HL-60/S4 (cell line): ENCODE data around the gene FNBP1L.

Experiments used
- in situ Hi-C: fragments of 300-500 bp; cut with MboI; formaldehyde crosslinking; loops from 2 replicates; pipeline ENCODE4 v1.14.3; 2022; ENCODE audit warnings: low sequenced_read_pairs

Gene FNBP1L

DNA sequence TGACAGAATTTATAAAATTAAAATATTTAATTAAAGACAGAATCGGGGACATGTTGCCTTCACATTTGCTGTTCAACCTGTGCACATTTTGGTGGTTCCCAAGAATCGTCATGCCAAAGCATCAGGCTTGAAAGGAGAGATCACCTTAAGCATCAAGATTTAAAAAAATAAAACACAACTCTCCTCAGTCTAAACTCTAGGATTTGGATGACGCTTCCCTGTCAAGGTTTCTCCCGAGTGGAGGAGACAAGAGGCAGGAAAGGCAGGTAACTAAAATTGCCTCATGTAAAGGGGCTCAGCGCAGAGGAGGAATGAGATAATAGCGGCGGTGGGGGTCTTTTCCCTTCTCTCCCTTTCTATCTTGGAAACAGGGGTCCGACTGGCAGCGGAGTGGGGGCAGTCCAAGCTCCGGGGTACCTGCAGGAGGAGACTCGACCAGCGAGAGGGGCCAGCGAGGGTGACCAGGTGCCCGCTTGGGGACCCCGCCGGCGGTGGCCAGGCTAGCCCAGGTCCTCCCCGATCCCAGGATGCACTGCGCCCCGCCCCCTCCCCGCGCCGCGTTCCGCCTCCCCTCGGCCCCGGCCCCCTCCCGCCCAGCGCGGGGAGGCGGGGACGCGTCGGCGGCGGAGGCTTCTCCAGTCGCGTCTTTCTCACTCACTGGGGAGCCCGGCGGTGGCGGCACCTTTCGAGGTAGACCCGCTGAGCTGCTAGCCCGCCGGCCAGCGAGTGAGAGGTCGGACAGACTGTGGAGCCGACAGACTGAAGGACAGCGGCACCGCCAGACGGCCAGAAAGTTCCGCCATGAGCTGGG lies at the start of gene FNBP1L:
FNBP1L (plus strand) TSS at position 638 of the 811 bp plus-strand sequence; CDS start at position 802, 164 bp downstream.
- in situ Hi-C loops: loop anchor here (10.0 to 25.0 kb wide), 2 partner anchors 177 to 390 kb away; no protein-coding TSS in a partner anchor

DNA sequence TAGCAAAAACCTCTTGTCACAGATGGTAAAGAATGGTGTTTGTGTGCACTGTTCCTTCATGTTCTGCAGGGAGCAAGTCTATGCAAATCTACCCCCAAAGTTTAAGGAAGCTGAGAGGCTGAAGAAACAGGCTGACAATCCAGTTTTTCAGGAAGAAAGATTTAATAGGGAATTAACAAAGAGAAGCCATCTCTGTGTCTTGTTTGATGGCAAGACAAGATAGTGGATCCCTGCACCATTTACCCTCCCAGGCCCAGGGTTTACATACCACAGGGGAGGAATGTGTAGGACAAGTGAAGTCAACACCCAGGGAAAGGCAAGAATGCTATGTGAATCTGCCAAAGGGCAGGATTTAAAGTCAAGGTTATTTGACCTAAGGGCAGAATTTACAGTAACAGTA lies 48.1 kb upstream of the FNBP1L start:
- in situ Hi-C loops: no loop called here

DNA sequence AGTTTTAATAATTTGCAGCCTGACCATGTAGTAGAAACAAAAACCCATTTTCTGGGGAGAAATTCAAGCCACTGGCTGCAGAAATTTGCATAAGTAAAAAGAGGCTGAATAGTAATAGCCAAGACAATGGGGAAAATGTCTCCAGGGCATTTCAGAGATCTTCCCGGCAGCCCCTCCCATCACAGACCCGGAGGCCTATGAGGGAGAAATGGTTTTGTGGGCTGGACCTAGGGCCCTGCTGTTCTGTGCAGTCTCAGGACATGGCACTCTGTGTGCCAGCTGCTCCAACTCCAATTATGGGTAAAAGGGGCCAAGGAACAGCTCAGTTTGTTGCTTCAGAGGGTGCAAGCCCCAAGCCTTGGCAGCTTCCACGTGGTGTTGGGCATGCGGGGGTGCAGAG lies 39.7 kb upstream of the FNBP1L start:
- in situ Hi-C loops: no loop called here

DNA sequence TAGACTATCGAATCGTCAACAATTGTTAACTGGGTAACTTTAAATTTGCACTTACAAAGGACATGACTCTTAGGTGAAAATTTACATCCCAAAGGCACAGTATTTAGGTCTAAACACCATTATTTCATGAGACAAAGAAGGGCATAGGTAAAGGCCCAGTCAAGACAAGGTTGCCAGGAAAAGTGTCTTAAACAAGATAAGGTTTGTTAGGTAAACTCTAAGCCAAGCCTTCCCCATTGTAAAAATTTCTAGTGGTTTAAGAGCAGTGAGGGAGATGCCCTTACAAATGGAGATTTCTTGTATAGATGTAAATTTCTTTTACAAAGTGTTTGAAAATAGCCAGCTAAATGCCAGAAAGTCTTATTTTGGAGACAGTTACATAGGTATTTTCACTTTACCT lies 36.9 kb upstream of the FNBP1L start:
- in situ Hi-C loops: no loop called here

DNA sequence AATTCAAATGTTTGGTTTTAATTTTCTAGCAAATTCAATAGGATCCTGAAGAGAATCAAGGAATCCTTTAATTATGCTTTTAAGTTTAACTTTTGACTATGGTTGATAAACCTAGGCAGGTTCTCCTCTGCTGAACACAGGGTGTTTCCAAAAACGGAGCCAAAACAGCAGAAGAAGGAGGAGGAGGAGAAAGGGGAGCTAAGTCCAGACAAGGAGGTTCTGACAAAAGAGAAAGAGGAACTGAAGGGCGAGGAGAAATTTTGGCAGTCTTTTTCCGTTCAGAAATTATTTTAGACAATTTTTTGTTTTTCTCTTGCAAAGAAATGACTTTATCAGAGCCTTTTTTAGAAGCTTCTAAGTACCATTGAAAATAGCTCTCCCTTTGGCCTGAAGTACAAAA lies 33.2 kb upstream of the FNBP1L start:
- in situ Hi-C loops: no loop called here

DNA sequence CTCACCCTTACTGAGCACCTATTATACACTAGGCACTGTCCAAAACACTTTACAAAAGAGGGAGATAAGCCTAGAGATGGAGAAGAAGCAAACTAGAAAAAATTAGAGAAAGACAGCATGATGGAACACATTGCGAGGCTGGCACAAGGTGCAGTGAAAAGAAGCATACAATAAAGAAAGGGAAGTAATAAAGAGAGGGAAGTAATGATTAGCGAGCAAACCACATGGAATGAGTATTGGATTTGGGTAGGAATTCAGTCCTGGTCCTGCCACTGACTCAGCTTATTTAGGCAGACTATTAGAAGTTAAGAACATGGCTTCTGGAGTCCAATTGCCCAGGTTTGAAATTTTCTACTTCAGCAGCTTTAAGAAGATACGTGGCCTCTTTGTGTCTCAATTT lies 32.6 kb upstream of the FNBP1L start:
- in situ Hi-C loops: no loop called here

DNA sequence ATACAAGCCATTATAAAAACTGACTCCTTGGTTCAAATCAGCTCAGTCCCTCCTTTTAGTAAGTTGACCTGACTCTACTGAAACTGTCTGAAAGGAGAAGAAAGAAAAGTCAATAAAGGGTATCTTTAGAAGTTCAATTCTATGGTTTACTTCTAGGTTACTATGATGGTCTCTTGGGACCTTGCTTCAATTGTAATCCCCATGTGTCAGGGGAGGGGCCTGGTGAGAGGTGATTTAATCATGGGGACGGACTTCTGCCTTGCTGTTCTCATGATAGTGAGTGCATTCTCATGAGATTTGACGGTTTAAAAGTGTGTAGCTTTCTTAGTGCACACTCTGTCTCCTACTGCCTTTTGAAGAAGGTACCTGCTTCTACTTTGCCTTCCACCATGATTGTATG lies 31.7 kb upstream of the FNBP1L start:
- in situ Hi-C loops: no loop called here

DNA sequence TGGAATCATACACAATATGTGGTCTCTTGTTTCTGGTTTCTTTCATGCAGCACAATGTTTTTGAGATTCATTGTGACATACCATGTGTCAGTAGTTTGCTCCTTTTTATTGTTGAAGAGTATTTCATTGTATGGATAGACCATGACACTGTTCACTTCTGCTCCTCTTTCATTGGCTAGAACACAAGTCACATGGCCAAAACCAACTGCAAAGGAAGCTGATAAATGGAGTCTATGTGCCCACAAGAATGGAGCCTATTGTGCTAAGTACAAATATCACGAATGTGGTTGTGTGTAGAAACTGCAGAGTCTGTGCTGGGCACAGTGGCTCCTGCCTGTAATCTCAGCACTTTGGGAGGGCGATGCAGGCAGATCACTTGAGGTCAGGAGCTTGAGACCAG lies 28.6 kb upstream of the FNBP1L start:
- in situ Hi-C loops: no loop called here

DNA sequence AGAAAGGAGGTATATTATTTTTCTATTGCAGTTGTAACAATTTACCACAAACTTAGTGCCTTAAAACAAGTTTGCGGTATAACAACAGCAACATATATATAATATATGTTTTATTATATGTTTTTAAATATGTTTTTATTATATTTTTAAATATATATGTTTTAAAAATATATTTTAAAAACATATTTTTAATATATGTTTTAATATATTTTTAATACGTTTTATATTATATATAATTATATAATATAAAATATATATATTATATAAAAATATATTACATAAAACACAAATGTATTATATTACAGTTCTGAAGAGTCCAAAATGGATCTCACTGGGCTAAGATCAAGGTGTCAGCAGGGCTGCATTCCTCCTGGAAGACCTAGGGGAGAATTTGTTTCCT lies 27.5 kb upstream of the FNBP1L start:
- in situ Hi-C loops: loop anchor here (10.0 kb wide), 1 partner anchor 106 kb away; no protein-coding TSS in a partner anchor

DNA sequence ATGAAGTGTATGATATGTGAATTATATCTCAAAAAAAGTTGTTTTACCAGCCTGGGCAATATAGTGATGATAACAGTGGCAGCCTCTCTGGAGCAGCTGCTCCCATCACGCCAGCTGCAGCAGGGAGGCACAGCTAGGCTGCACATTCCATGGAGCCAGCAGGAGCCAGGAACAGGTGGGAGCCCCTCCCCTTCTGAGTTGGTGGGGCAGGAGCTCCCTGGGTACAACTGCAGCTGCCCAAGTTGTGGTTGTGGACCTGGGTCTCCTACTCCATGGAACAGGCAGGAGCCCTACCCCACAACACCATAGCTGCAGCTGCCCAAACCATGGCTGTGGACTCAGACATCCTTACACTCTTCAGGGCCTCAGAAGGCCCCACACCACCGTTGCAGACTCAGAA lies 21.7 kb upstream of the FNBP1L start:
- in situ Hi-C loops: loop anchor here (10.0 to 25.0 kb wide), 2 partner anchors 111 to 411 kb away; no protein-coding TSS in a partner anchor

DNA sequence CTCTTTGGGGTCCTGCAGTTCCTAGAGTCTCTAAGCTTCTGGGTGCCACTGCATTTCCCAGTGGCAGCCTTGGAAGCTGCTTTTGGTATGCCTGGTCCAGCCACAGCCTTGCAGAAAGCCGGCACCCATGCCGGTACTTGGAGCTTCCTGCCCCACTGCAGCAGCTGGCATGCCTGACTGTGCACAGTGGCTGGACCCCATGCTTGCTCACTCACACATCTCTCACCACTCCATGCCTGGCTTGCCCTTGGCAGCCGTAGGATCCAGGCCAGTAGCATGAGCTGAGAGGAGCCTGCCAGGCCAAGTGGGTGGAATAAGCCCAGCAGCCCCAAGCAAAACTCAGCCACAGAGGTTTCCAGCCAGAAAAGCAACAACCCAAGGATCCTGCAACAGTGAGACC lies 20.3 kb upstream of the FNBP1L start:
- in situ Hi-C loops: loop anchor here (10.0 to 25.0 kb wide), 2 partner anchors 113 to 410 kb away; no protein-coding TSS in a partner anchor

DNA sequence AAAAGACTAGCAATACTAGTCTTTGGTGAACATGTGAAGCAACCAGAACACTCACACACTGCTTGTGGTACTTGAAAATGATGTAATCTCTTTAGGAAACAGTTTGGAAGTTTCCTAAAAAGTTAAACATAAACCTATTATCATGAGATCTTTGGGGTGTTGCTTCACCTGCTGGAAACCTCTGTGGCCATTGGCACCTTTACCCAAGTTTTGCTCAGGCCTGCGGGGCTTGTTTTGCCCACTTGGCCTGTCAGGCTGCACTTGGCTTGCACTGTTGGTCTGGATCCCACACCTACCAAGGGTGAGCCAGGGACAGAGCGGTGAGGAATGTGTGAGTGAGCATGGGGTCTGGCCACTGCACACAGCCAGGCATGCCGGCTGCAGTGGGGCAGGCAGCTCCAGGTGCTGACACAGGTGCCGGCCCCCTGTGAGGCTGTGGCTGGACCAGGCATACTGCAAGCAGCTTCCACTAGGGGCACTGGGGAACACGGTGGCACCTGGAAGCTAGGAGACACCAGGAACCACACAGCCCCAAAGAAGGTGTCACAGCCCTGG lies 14.4 kb upstream of the FNBP1L start:
- in situ Hi-C loops: loop anchor here (25.0 kb wide), 1 partner anchor 404 kb away; no protein-coding TSS in a partner anchor

DNA sequence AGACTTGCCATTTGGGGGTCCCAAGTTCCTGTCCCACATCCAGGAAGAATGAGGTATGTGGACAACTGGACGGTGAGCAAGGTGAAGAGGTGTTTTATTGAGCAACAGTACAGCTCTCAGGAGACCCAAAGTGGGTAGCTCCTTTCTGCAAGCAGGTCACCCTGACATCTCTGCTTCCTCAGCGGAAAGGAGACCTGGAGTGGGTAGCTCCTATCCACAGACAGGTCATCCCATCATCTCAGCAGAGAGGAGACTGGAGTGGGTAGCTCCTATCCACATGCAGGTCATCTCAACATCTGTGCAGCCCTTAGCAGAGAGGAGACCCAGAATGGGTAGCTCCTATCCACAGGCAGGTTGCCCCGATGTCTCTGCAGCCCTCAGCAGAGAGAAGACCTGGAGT lies 13.8 kb upstream of the FNBP1L start:
- in situ Hi-C loops: loop anchor here (25.0 kb wide), 1 partner anchor 403 kb away; no protein-coding TSS in a partner anchor

DNA sequence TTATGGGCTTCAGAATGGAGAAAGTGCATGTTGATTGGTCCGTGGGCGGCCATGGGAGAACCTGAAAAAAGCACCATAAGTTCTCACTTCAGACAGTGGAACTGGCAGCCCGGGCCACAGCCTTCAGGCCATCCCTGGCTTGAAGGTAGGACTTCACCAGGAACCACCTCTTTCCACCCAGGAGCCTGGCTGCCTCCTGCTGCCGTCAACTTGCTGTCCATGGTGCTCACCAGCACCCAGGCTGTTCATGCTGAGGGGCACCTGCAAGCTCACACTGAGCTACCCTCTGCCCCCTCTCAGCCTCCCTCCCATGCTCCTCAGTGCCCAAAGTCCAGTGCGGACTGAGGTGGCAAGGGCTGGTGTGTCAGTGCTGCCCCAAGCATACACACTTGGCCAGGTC lies 12.9 kb upstream of the FNBP1L start:
- in situ Hi-C loops: loop anchor here (25.0 kb wide), 1 partner anchor 402 kb away; no protein-coding TSS in a partner anchor

DNA sequence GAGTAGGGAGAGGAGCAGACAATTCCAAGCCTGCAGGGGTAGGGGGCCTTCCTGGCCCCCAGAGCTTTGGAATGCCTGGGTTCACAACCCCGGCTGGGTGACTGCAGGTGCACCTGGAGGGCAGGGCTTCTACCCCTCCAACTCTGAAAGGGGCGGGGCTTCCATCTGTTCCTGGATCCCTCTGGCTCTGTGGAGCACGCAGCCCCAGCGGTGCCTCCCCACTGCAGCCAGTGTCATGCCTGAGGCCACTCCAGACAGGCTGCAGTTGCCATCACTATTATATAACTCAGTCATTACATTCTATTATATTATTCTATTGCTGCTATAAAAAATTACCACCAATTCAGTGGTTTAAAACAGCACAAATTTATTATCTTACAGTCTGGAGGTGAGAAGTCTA lies 12.5 kb upstream of the FNBP1L start:
- in situ Hi-C loops: loop anchor here (25.0 kb wide), 1 partner anchor 402 kb away; no protein-coding TSS in a partner anchor

DNA sequence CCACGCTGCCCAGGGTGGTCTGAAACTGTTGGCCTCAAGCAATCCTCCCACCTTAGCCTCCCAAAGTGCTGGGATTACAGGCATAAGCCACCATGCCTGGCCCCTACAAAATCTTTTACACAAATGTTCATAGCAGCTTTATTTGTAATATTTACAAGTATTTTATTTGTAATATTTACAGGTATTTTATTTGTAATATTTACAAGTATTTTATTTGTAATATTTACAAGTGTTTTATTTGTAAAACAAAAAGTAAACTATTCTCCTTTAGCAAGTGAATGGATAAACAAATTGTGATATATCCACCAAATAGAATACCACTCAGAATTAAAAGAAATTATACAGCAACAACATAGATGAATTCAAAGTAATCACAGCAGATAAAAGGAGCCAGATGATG lies 11.4 kb upstream of the FNBP1L start:
- in situ Hi-C loops: loop anchor here (25.0 kb wide), 1 partner anchor 401 kb away; no protein-coding TSS in a partner anchor

DNA sequence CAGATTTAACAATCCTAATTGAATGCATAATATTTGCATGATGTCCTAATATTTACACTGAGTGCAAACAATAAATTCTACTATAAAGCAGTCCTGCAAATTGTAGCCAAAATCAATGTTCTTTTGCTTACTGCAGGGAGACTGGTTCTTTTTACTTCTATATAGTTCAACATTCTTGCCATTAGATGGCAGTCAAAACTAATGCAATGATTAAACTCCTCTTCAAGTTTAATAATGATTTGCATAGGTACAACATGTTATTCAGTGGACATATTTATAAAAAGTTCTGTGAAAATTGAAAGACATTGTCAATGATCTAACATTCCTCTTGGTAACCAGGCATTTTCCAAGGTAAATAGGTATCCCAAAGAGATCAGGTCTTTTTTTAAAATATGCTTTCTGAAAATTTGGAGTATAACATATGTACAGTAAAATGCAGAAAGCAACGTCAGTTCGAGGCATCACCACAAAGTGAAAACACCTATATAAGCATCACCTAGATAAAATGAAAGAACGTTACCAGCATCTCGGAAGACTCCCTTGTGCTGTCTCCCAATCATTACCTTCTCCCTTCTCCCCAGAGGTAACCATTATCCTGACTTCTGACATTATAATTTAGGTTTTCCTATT lies 9.8 kb upstream of the FNBP1L start:
- in situ Hi-C loops: loop anchor here (25.0 kb wide), 1 partner anchor 399 kb away; no protein-coding TSS in a partner anchor

DNA sequence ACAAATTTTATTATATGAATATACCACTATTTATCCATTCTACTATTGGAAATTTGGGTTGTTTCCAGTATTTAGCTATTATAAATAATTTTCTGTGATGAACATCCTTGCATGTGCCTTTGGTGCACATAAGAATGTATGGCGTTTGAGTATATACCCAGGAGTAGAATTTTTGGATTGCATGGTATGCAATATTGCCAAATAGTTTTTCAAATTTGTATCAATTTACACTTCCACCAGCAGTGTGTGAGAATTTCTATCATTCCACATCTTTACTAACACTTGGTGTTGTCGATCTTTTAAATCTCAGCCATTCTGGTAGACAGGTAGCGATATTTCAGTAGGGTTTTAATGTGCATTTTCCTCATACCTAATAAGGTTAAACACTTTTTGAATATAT lies 9.2 kb upstream of the FNBP1L start:
- in situ Hi-C loops: loop anchor here (25.0 kb wide), 1 partner anchor 399 kb away; no protein-coding TSS in a partner anchor

DNA sequence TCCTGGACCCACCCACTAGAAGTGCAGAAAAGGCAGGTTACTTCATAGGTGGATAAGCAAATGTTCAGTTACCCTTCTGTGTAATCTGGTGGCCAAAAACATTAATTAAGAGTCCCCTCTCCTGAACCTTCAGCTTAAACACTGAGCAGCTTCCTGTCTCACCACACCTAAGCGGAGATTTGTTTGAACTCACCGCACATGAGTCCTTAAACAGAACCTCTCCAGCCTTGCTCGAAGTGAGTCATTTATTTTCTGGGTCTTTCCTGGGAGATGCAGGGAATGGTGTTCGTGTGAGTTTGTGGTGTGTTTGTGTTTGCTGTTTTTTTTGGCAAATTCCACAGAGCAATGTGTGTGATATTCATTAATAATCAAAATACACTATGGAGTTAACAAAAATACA lies 7.6 kb upstream of the FNBP1L start:
- in situ Hi-C loops: loop anchor here (10.0 to 25.0 kb wide), 2 partner anchors 185 to 397 kb away; no protein-coding TSS in a partner anchor

DNA sequence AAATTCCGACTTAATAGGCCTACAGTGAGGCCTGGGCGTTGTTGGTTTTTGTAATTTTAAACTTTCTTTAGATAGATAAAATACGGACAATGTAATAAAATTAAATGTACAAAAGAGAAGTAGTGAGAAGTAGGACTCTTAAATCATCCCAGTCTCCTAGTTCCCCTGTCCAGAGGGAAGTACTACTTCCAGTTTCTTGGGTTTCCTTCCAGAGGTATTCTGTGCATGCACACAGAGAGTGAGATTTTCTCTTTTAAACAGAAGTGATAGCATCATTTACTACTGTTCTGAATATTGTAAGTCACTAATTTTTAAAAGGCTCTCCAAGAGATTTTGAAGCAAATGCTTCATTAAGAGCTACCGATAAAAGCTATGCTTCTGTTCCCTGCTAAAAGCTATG lies 7.2 kb upstream of the FNBP1L start:
- in situ Hi-C loops: loop anchor here (10.0 to 25.0 kb wide), 2 partner anchors 184 to 397 kb away; no protein-coding TSS in a partner anchor

DNA sequence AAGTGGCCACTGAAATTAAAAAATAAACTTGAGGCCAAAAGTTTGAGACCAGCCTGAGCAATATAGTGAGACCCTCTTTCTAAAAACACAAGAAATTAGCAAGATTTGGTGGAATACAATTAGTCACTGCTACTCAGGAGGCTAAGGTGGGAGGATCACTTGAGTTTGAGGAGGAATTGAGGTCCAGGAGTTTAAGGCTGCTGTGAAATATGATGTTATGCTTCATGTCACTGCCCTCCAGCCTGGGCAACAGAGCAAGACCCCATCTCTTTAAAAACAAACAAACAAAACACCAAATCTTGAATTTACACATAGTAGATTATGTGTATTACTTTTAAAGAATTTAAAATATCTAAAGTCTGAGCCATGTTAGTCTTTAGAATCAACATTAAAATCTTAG lies 6.3 kb upstream of the FNBP1L start:
- in situ Hi-C loops: loop anchor here (10.0 to 25.0 kb wide), 2 partner anchors 183 to 396 kb away; no protein-coding TSS in a partner anchor
